H7 (cell line): ENCODE data around the gene ITIH2. TPM values are rescaled to one million over a fixed set of nuclear protein-coding genes. Genes with fewer than 3 reads are reported as not detected.
"Not testable (repeated sequence)": the region's sequence is repeated elsewhere in the genome, so short reads cannot be mapped to it uniquely, and the experiment has no call there.

Experiments used
- DNase-seq: peaks from one replicate; pipeline ENCODE4 v3.0.0; 2012
- H3K27me3 ChIP-seq: 2 replicates; pipeline ENCODE4 v1.6.0; 2011; ENCODE audit warnings: mild to moderate bottlenecking, low read length; ENCODE audit not compliant: control insufficient read depth, insufficient read depth
- H3K36me3 ChIP-seq: replicated peaks from 2 replicates; pipeline ENCODE4 v1.5.1; 2011; ENCODE audit warnings: low read length; ENCODE audit not compliant: control insufficient read depth, insufficient read depth
- H3K4me3 ChIP-seq: 2 replicates; pipeline ENCODE4 v1.5.1; 2011; ENCODE audit warnings: low read depth, mild to moderate bottlenecking, control low read depth, low read length, moderate library complexity; ENCODE audit not compliant: insufficient read depth
- total RNA-seq: library from RNA; depleted of rRNA; stranded (reverse); fragments of >200 nt; shearing (Covaris generic); gene quantifications from 2 replicates; pipeline ENCODE4 v1.2.3, GENCODE V29; 2014

Gene ITIH2
- total RNA-seq, 1 experiment from 2014 or later = not detected

DNA sequence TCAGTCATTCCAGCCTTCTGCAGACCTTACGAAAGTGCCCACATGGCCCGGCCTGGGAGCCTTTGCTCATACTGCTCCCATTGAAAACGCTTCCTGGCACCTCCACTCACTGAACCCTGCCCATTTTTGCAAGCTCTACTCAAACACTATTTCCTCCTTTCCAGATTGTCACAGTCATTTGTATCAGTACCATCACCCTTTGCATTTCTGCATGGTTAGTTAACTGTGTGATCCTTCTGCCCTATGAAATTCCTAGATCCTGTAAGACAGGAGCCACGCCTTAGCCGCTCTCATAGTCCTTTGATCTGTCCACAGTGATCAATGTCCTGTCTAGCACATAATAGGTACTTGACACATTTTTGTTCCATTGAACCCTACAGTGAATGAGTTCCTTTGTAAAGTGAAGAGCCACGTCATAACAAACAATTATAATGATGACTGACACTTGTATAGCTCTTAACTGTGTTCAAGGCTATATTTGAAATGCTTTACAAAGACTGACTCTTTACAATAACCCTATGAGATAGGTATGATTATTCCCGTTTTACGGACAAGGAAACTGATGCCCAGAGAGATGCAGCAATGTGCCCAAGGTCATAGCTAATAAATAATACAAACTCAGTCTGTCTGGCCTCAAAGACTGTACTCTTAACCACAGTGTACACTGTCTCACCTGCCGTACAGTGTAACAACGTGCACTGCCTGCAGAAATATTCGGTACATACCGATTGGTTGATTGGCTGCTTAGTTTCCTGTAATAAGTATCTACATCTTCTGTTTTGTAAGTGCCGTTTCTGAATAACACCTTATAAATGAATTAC lies 16.6 kb upstream of the ITIH2 start:
- no peak for DNase-seq
- Histone ChIP-seq H3K4me3 (no peak overlapping the region), H3K27me3 (no peaks in the 10 kb centered on the region), H3K36me3 (no peaks in the 10 kb centered on the region)

DNA sequence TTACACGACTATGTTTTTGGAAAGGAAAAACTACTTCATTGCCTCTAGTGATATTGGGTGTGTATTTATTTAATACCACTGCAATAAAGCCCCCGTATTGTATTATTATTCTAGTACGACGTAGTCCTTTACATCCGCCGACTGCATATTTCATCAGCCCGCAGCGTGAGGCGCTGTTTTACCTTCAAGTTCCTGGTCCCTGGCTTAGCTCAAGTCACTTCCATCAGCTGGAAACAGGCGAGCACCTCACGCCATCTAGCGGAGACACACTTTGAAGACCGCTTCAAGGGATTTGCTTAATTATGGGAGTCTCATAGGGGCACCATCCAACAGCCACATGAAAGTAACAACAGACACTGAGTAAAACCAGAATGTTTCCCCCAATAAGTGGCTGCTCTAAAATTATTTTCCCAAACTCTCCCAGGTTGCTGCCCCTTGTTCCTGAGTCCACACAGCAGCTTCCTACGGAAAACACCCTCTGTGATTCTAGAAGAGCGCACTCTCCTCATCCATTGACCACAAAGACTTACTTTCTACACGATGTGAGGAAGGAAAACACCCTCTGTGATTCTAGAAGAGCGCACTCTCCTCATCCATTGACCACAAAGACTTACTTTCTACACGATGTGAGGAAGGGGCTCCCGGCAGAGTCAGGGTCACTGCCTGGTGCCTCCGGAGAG lies 15.7 kb upstream of the ITIH2 start:
- peak; percentile 73 for DNase-seq
- Histone ChIP-seq H3K36me3 (no peaks in the 10 kb centered on the region), H3K27me3 (no peaks in the 10 kb centered on the region), H3K4me3 (no peak overlapping the region)

GRCh38 chr10:7689591-7689990 lies 13.5 kb upstream of the ITIH2 start:
- Histone ChIP-seq H3K27me3 (no peaks in the 10 kb centered on the region), H3K4me3 (no peak overlapping the region), H3K36me3 (no peaks in the 10 kb centered on the region)
- DNase-seq = no peak

- not testable (repeated sequence) for H3K27me3 ChIP-seq, H3K36me3 ChIP-seq, DNase-seq, H3K4me3 ChIP-seq
Observed at GRCh38 chr10:7690885-7691597, 12.1 kb upstream of the ITIH2 start.

DNA sequence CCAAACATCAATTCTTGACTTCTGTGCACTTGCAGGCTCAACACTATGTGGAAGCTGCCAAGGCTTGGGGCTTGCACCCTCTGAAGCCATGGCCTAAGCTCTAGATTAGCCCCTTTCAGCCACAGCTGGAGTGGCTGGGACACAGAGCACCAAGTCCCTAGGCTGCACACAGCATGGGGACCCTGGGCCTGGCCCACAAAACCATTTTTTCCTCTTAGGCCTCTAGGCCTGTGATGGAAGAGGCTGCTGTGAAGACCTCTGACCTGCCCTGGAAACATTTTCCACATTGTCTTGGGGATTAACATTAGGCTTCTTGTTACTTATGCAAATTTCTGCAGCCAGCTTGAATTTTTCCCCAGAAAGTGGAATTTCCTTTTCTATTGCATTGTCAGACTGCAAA lies 10.7 kb upstream of the ITIH2 start:
- H3K4me3 ChIP-seq, H3K36me3 ChIP-seq, H3K27me3 ChIP-seq, DNase-seq: not testable (repeated sequence)

DNA sequence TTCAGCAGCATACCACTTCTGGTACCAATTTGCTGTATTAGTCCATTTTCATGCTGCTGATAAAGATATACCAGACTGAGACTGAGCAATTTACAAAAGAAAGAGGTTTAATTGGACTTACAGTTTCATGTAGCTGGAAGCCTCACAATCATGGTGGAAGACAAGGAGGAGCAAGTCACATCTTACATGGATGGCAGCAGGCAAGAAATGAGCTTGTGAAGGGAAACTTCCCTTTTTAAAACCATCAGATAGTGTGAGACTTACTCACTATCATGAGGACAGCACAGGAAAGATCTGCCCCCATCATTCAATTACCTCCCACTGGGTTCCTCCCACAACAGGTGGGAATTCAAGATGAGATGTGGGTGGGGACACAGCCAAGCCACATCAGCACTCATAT lies 9.9 kb upstream of the ITIH2 start:
- H3K36me3 ChIP-seq, H3K4me3 ChIP-seq, H3K27me3 ChIP-seq, DNase-seq: not testable (repeated sequence)

DNA sequence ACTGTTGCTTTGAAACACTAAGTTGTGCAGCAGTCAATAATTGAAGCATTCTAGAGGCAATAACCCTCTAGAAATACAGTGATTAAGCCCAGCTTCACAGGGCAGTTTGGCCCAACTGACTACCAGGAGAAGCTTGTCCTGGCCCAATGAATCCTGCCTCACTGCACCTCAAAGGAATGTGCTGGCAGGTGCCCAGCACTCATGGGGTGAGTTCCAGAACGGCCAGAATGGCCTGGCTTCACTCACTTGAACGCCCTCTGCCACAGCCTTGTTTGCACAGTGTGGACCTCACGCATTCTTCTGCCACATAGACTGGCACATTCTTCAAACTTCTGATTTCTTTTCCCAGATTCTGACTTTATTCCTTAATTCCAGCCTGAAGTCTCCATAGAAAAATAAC lies 6.6 kb upstream of the ITIH2 start:
- Histone ChIP-seq H3K4me3 (no peak overlapping the region), H3K27me3 (no peaks in the 10 kb centered on the region), H3K36me3 (no peaks in the 10 kb centered on the region)
- DNase-seq = no peak

DNA sequence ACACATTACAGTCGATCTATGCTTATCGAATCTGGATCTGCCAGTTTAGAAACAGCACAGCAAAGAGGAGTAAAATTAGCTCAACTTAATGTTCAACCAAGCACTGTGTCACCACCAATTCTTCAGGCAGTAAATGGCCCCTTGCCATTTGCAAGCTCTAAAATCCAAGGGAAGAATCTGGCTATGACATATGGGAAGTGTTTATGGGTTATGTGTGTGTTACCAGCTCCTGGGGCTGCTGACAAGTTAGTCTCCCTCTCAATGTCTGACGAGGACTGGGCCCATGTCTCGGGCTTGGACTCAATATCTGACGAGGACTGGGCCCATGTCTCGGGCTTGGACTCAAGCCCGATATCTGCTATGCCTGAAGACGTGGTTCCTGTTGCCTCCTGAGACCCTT lies 5.7 kb upstream of the ITIH2 start:
- H3K27me3 ChIP-seq = no peaks in the 10 kb centered on the region
- H3K4me3 ChIP-seq = no peak overlapping the region
- no peak for DNase-seq
- no peaks in the 10 kb centered on the region for H3K36me3 ChIP-seq

- Histone ChIP-seq H3K27me3 (no peaks in the 10 kb centered on the region), H3K36me3 (no peaks in the 10 kb centered on the region), H3K4me3 (no peak overlapping the region)
- DNase-seq = no peak
Observed at GRCh38 chr10:7700577-7701125, 2.5 kb upstream of the ITIH2 start.

DNA sequence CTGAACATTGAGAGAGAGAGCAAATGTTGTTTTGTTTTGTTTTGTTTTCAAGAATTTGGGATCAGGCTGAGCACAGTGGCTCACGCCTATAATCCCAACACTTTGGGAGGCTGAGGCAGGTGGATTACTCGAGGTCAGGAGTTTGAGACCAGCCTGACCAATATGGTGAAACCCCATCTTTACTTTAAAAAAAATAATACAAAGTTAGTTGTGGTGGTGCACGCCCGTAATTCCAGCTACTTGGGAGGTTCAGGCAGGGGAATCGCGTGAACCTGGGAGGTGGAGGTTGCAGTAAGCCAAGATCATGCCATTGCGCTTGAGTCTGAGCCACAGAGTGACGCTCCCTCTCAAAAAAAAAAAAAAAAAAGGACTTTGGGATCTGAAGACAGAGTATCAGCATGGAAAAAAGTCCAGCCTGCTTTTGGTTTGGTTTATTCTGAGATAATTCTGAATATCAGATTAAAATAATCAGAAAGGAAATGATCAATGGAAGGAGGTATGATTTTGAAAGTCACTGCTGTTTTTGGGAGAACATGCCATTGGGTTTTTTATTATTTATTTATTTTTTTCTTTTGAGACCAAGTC lies 1.9 kb upstream of the ITIH2 start:
- H3K36me3 ChIP-seq = no peaks in the 10 kb centered on the region
- no peak overlapping the region for H3K4me3 ChIP-seq
- H3K27me3 ChIP-seq = no peaks in the 10 kb centered on the region
- DNase-seq = no peak

- no peak for DNase-seq
- H3K27me3 ChIP-seq = no peaks in the 10 kb centered on the region
- H3K36me3 ChIP-seq = no peaks in the 10 kb centered on the region
- H3K4me3 ChIP-seq = no peak overlapping the region
Observed at GRCh38 chr10:7702288-7702812, 766 bp upstream of the ITIH2 start.

GRCh38 chr10:7704071-7705016 lies 1.2 kb downstream of the ITIH2 start:
- H3K27me3 ChIP-seq = no peaks in the 10 kb centered on the region
- DNase-seq = no peak

GRCh38 chr10:7705341-7705740 lies 2.2 kb downstream of the ITIH2 start:
- DNase-seq = no peak
- Histone ChIP-seq H3K36me3 (no peaks in the 10 kb centered on the region), H3K27me3 (no peaks in the 10 kb centered on the region)

More at GRCh38 chr10:7704071-7705016, 1.2 kb downstream of the ITIH2 start:
- Histone ChIP-seq H3K36me3 (no peaks in the 10 kb centered on the region), H3K4me3 (no peak overlapping the region)

More at GRCh38 chr10:7705341-7705740, 2.2 kb downstream of the ITIH2 start:
- no peak overlapping the region for H3K4me3 ChIP-seq
